ENCODE results near the gene PINLYP. TPM values are rescaled to one million over a fixed set of nuclear protein-coding genes. Genes with fewer than 3 reads are reported as not detected.
"Not testable (repeated sequence)": the region's sequence is repeated elsewhere in the genome, so short reads cannot be mapped to it uniquely, and the experiment has no call there.

PINLYP gene
- polyA plus RNA-seq, 1 of the 3 experiments (the other 2 are of a cell fraction) = 5.5 TPM

DNA sequence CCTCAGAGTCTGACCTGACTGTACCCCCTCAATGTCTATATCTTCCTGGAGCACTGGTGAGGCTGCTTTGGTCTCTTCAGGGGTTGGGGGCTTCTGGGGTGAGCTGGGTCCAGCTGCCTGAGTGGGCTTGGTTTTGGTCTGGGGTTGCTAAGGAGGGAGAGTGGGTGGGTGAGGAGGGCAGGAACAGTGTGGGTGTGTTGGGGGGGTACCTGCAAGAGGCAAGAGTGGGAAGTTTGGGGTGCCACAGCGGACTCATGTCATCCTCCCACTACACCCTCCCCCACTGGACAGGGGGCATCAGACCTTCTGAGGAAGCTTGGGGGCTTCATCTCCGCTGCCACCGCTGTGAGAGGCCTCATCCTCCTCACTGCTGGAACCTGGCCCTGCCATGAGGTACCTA is 29.0 kb upstream of the PINLYP start:
- TF ChIP-seq EP300 (IDR thresholded peaks at IDR 0.05; ENCODE audit: borderline replicate concordance in 1 of 2, low read depth in 1 of 2, low read length in 1 of 2) (no peak), CHD2 (IDR thresholded peaks at IDR 0.05; ENCODE audit: low read length, partially characterized antibody) (no peak), USF2 (IDR thresholded peaks at IDR 0.05; ENCODE audit: borderline replicate concordance, low read depth, low read length) (no peak), JUND (IDR thresholded peaks at IDR 0.05) (no peak), GATA2 (CRISPR knock-in tag; IDR thresholded peaks at IDR 0.05) (no peak), USF1 (IDR thresholded peaks at IDR 0.05; ENCODE audit: borderline replicate concordance, low read depth) (no peak), TAF1 (IDR thresholded peaks at IDR 0.05; ENCODE audit: borderline replicate concordance, low read depth, low read length) (no peak)
- Histone ChIP-seq H4K20me1 (ENCODE audit: insufficient read depth) (no peaks in the 10 kb centered on the region), H3F3A (replicated peaks; ENCODE audit: insufficient read depth) (peaks cover 6% of the 10 kb centered on the region), H3K9me3 (no peaks in the 10 kb centered on the region), H3K4me3 (ENCODE audit: low read depth in 2 of 2, low read length in 1 of 2) (no peak overlapping the region), H2AFZ (ENCODE audit: low read depth) (no peak overlapping the region), H3K27ac (ENCODE audit: low read depth in 2 of 2, low read length in 1 of 2) (no peak overlapping the region), H3K4me1 (ENCODE audit: control insufficient read depth in 1 of 2, insufficient read depth in 2 of 2, low read depth in 1 of 2, low read length in 1 of 2) (no peaks in the 10 kb centered on the region), H3K4me2 (no peak overlapping the region), H3K36me3 (replicated peaks in 1 of 2; ENCODE audit: control insufficient read depth in 1 of 2, insufficient read depth in 2 of 2, low read length in 1 of 2) (peaks cover 14 to 34% of the 10 kb centered on the region in 2 experiments), H3K9me2 (no peaks in the 10 kb centered on the region), H3K27me3 (ENCODE audit: insufficient read depth) (no peaks in the 10 kb centered on the region), H3K9ac (no peak overlapping the region), H3K79me2 (ENCODE audit: insufficient read depth) (no peaks in the 10 kb centered on the region)
- CTCF ChIA-PET = interaction anchor here (1.2 kb wide), 1 partner anchor 9 kb away, joined by 10 read pairs; no protein-coding TSS in a partner anchor
- 80% methylated on average over 1 of the region's 3 CpGs for WGBS (ENCODE audit: low lambda C conversion rate)
- no peak for DNase-seq
- POLR2A ChIA-PET = interaction anchor here (1.2 kb wide), 1 partner anchor 33 kb away, joined by 3 read pairs; no protein-coding TSS in a partner anchor

DNA sequence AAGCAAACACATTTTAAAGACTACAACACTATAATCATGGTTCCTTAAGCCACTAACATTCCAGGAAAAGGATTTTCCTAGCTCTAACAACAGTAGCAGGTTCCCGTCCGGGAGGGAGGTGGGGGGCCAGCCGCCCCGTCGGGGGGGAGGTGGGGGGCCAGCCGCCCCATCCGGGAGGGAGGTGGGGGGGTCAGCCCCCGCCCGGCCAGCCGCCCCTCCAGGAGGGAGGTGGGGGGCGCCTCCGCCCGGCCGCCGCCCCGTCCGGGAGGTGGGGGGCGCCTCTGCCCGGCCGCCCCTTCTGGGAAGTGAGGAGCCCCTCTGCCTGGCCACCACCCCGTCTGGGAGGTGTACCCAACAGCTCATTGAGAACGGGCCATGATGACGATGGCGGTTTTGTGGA is 27.7 kb upstream of the PINLYP start:
- H3K4me1 ChIP-seq (ENCODE audit: control insufficient read depth in 1 of 2, insufficient read depth in 2 of 2, low read depth in 1 of 2, low read length in 1 of 2); DNase-seq; H3F3A ChIP-seq (replicated peaks; ENCODE audit: insufficient read depth); H4K20me1 ChIP-seq (ENCODE audit: insufficient read depth); H3K4me3 ChIP-seq (ENCODE audit: low read depth in 2 of 2, low read length in 1 of 2); H3K9me3 ChIP-seq; H3K79me2 ChIP-seq (ENCODE audit: insufficient read depth); H3K4me2 ChIP-seq; H3K27ac ChIP-seq (ENCODE audit: low read depth in 2 of 2, low read length in 1 of 2); H3K9ac ChIP-seq; POLR2A ChIA-PET; H2AFZ ChIP-seq (ENCODE audit: low read depth); H3K9me2 ChIP-seq; H3K27me3 ChIP-seq (ENCODE audit: insufficient read depth): not testable (repeated sequence)
- CTCF ChIA-PET = interaction anchor here (0.6 kb wide), 1 partner anchor 109 kb away, joined by 3 read pairs; no protein-coding TSS in a partner anchor
- no CpG with 5 or more reads among the region's 24 CpGs for WGBS (ENCODE audit: low lambda C conversion rate)
- peaks cover 12 to 40% of the 10 kb centered on the region in 2 experiments for H3K36me3 ChIP-seq (replicated peaks in 1 of 2; ENCODE audit: control insufficient read depth in 1 of 2, insufficient read depth in 2 of 2, low read length in 1 of 2)

DNA sequence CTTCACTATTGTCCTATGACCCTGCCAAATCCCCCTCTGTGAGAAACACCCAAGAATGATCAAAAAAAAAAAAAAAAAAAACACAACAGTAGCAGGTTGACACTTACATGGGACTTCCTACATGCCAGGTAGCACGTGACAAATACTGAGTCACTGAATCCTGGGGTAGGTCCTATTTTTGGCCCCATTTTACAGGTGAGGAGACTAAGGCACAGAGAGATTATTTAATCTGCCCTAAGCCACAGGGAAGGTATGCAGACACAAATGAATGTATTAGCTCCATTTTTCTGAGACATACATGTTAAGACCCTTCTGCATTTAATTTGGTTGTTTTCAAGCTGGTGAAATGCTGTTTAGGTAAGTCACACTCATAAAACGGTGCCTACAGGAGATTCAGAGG is 26.9 kb upstream of the PINLYP start:
- no peak for TF ChIP-seq TAF1 (IDR thresholded peaks at IDR 0.05; ENCODE audit: borderline replicate concordance, low read depth, low read length)
- Histone ChIP-seq H3K9me3 (no peaks in the 10 kb centered on the region), H3K4me1 (ENCODE audit: control insufficient read depth in 1 of 2, insufficient read depth in 2 of 2, low read depth in 1 of 2, low read length in 1 of 2) (no peaks in the 10 kb centered on the region), H3F3A (replicated peaks; ENCODE audit: insufficient read depth) (peaks cover 6% of the 10 kb centered on the region), H2AFZ (ENCODE audit: low read depth) (no peak overlapping the region), H3K4me3 (ENCODE audit: low read depth in 2 of 2, low read length in 1 of 2) (no peak overlapping the region), H3K9ac (no peak overlapping the region), H4K20me1 (ENCODE audit: insufficient read depth) (no peaks in the 10 kb centered on the region), H3K9me2 (no peaks in the 10 kb centered on the region), H3K27ac (ENCODE audit: low read depth in 2 of 2, low read length in 1 of 2) (no peak overlapping the region), H3K4me2 (no peak overlapping the region), H3K79me2 (ENCODE audit: insufficient read depth) (no peaks in the 10 kb centered on the region), H3K27me3 (ENCODE audit: insufficient read depth) (no peaks in the 10 kb centered on the region), H3K36me3 (replicated peaks in 1 of 2; ENCODE audit: control insufficient read depth in 1 of 2, insufficient read depth in 2 of 2, low read length in 1 of 2) (peaks cover 11 to 38% of the 10 kb centered on the region in 2 experiments)
- 73% methylated on average over 2 of the region's 2 CpGs for WGBS (ENCODE audit: low lambda C conversion rate)
- no peak for DNase-seq
- ChIA-PET CTCF (no interaction called here), POLR2A (no interaction called here)
